GM18505 (cell line): ENCODE measurements around the gene RASSF4.
A peak's percentile ranks its signal among the peaks of the same experiment; 100 is the strongest.

Experiments
- ATAC-seq: cut with Tn5 transposase; IDR thresholded peaks from one replicate; pipeline ENCODE4 v1.9.1; 2021; ENCODE audit not compliant: unreplicated experiment
- POLR2A ChIP-seq: IDR thresholded peaks from 4 replicates; pipeline ENCODE4 v1.6.1; 2011; ENCODE audit warnings: borderline replicate concordance; ENCODE audit not compliant: insufficient read depth, insufficient read length; ENCODE audit errors: extremely low read depth

Gene RASSF4

DNA sequence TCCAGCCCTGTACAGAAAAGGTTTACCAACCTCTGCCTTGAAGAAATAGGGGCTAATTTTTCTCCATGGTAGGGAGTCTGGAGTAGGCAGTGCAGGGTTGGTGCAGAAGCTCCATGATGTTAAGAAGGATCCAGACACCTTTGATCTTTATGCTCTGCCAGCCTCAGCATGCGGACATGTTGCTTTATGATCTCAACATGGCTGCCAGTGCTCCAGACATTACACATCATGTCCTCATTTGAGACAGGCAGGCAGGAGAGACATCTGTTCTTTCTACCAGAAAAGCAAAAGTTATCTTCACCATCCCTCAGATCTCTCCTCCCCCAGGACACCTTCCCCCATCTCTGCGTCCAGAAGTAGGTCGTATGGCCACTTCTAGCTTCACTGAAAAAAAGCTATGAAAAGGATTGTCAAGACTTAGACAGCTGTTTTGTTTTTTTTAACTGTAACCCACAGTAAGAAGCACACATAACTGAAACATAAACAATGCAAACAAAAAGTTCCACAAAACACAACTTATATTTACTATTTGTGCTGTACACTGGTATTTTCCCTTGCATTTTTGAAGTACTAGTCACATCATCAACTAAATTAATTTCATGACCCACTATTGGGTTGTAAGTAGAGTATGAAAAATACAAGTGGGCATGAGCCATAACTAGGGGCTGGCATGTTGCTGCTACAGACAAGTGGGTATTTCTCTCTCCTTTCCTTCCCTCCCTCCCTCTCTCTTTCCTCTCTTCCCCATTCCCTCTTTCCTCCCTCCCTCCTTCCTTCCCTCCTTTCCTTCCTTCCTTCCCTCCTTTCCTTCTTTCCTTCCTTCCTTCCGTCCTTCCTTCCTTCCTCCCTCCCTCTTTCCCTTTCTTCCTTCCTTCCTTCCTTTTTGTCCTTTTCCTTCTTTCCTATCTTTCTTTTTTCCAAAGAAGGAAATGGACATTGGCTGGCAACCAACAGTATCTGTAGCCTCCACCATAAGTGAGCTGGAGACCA, 2.6 kb upstream of the RASSF4 start:
- ATAC-seq: no peak
- TF ChIP-seq POLR2A: no peak

- TF ChIP-seq POLR2A: no peak
- no peak for ATAC-seq
Observed at GRCh38 chr10:44958196-44958897, 1.3 kb upstream of the RASSF4 start.

- TF ChIP-seq POLR2A: no peak
- ATAC-seq: no peak
Observed at GRCh38 chr10:44958898-44959246, 730 bp upstream of the RASSF4 start.

DNA sequence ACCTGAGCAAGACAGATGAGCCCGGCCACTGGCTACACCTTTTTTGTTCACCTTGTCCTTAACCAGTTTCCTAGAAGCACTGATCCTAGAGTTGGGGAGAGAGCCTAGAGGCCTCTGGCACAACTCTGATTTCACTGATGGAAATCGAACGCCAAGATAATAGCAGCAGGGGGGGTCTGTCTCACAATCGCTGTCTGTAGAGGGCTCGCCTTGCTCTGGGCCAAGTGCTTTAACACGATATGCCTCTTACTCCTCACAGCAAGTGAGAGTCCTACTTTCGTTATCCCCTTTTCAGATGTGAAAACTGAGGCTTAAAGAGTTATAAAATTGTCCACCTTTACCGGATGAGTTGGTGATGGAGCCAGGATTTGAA, 472 bp downstream of the RASSF4 start:
- no peak for TF ChIP-seq POLR2A
- ATAC-seq: no peak

DNA sequence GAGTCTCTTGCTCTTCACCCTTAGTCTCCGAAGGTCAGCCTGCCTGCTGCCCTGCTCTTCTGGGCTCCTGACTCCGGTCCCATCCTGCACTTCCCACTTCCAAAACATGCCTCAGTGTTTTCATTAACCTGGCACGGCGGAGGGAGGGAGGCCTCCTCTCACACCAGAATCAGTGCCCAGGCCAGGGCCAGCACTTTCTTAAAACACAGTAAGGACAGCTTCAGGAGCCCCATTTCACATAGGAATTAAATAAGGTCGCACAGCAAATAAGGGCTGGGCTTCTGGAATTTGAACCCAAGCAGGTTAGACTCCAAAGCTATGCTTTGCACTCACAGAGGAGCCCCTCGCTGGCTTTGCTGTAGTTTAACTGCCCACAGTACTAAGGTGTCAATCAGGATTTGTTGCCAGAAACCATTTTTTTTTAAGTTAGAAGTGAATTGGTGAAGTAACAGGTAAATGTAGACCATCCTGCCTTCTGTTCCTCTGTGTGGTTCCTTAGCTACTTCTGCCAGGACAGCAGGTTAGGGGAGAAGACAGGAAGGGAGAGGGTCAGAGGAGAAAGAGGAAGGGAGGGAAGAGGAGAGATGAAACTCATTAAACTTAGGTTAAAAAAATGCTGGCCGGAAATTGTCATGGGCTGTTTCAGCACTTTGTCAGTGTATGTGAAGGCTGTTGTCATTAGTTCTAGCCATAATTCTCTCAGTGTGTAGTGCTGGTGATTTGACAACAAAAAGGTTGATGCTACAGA, 1.1 kb downstream of the RASSF4 start:
- ATAC-seq: no peak
- no peak for TF ChIP-seq POLR2A

DNA sequence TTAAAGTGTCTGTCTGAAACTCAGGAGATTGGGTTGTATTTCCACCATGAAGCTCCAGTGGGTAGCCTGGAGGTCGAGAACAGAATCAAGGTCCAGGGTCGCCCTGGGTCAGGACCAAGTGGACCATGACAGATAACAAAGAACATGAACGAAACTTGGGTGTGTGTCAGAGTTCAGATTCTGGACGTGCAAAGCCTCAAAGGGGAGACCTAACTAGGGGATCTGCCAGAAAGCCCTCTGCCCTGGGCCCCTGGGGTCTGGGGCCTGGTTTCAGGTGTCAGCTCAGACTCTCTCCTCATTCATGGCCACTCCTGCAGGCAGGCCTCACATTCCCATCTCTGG, 1.6 kb downstream of the RASSF4 start:
- ATAC-seq: no peak
- TF ChIP-seq POLR2A: no peak

GRCh38 chr10:44961931-44962750, 2.5 kb downstream of the RASSF4 start:
- TF ChIP-seq POLR2A: no peak
- ATAC-seq: no peak

- ATAC-seq: no peak
- TF ChIP-seq POLR2A: peak; percentile 36
Observed at GRCh38 chr10:44962870-44963738, 3.5 kb downstream of the RASSF4 start.

DNA sequence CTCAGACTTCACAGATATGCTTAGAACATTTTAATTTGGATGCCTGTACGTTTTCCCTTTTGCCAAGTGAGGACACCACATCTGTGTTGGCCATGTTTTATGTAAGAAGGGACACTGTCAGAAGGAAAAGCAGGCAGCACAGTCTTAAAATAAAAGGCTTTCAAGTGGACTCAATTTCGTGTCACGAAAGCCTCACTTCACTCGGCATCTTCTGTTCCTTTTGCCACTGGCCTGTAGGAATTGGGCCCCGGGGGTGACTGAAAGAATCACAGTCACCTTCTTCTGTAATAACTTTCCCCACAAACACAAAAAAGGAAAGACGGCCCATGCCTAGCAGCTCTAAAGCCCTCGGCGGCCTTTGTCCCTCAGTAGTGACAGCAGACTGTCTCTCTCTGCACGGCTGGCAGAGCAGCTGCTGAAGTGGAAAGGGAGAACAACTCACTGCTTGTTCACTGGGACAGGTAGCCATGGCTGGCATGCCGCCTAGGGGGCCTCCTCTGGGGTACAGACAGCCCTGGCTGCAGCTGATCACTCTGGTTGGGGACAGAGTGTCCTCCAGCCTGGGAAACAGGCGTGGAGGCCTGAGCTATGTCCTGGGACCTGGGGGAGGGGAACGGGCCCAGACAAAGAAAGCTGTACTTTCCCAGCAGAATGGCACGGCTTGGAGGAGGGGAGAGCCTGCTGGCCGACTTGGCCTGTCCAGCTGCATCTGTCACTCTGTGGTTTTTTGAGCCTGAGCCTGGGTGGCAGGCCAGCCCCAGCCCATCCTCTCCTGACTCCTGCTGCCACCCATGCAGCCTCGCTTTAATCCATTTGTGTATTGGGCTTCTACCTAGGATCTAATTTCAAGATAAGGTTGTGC, 4.4 kb downstream of the RASSF4 start:
- no peak for TF ChIP-seq POLR2A
- no peak for ATAC-seq

- ATAC-seq: no peak
- no peak for TF ChIP-seq POLR2A
Observed at GRCh38 chr10:44965104-44965503, 5.5 kb downstream of the RASSF4 start.

DNA sequence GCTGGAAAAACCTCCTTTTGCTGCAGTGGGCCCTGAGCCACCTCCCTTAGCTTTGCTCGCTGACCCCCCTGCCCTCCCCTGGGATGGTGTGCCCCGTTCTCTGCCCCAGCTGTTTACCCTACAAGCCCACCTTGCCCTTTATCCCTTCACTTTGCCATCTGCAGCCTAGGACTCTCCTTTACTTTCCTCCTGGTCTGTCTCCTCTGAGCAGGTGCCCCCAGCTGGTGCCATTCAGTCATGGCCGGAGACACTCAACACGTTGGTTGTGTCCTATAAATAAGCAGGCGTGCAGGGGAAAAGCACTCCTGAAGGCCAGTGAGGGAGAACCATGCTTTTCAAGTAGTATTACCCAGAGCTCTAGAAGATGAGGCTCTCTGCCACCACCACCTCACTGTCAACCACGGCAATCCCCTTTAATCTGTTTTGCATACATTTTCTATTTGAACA, 6.1 kb downstream of the RASSF4 start:
- ATAC-seq: no peak
- no peak for TF ChIP-seq POLR2A
